Endothelial cell of umbilical vein (primary cell): Measurements from ENCODE around the gene MRPS35. TPM values are rescaled to one million over a fixed set of nuclear protein-coding genes. Genes with fewer than 3 reads are reported as not detected.

Source experiments
- BruUV-seq: library from RNA; stranded (reverse); fragments of 400-500 nt; replicated peaks from 2 replicates; lab custom pipeline; 2021; lab: Mats Ljungman, UMichigan
- CTCF ChIA-PET: fragments of 300-600, 350-600 bp; sonication (Branson Sonifier 250); formaldehyde crosslinking; loops from one replicate; lab custom pipeline; 2021; ENCODE audit warnings: antibody characterized with exemption, inconsistent platforms; lab: Charles Lee
- POLR2A ChIA-PET: fragments of 300-600, 350-600 bp; sonication (Branson Sonifier 250); formaldehyde crosslinking; loops from one replicate; lab custom pipeline; 2021; ENCODE audit warnings: antibody characterized with exemption, inconsistent platforms; lab: Charles Lee
- DNase-seq: peaks from one replicate; pipeline ENCODE4 v3.0.0-alpha.2; 2011; ENCODE audit warnings: low read depth, low spot score
- FAIRE-seq: peaks from 2 replicates; lab custom pipeline; 2011; peaks lifted over from hg19 to GRCh38; lab: Jason Lieb, UNC
- H2AFZ ChIP-seq: 2 replicates; pipeline ENCODE4 v1.6.0; 2012; ENCODE audit warnings: low read depth, low read length, control low read depth, inconsistent platforms
- H3K27ac ChIP-seq: 2 replicates; pipeline ENCODE4 v1.5.1; 2011; ENCODE audit warnings: low read depth, mild to moderate bottlenecking, control low read depth, low read length, moderate library complexity; ENCODE audit not compliant: insufficient read depth
- H3K27me3 ChIP-seq, 2 experiments: 2 replicates each; pipeline versions ENCODE4 v1.6.0 to v1.6.1; 2011; ENCODE audit warnings: low read length in 2 of 2, mixed read lengths in 1 of 2; ENCODE audit not compliant: control insufficient read depth in 2 of 2, insufficient read depth in 2 of 2
- H3K36me3 ChIP-seq, 2 experiments: 2 replicates in 1 of 2; 3 replicates in 1 of 2; pipeline ENCODE4 v1.5.1; 2011; ENCODE audit warnings: low read length in 2 of 2, mild to moderate bottlenecking in 1 of 2, moderate library complexity in 1 of 2; ENCODE audit not compliant: control insufficient read depth in 2 of 2, insufficient read depth in 2 of 2; ENCODE audit errors: extremely low read depth in 1 of 2
- H3K4me1 ChIP-seq: 3 replicates; pipeline ENCODE4 v1.5.1; 2011; ENCODE audit warnings: mild to moderate bottlenecking, low read length; ENCODE audit not compliant: control insufficient read depth, insufficient read depth; ENCODE audit errors: extremely low read depth
- H3K4me2 ChIP-seq: 2 replicates; pipeline ENCODE4 v1.6.1; 2011; ENCODE audit warnings: low read length, control low read depth, mixed read lengths; ENCODE audit not compliant: insufficient read depth
- H3K4me3 ChIP-seq, 3 experiments: fragments of 200-600 bp in 1 of 3; sonication (generic), shearing (Covaris generic) in 1 of 3; replicated peaks in 1 of 3; 2 replicates each; pipeline ENCODE4 v1.5.1; 2011 to 2016; ENCODE audit warnings: control low read depth in 3 of 3, low read length in 3 of 3, mild to moderate bottlenecking in 2 of 3, inconsistent platforms in 1 of 3, low read depth in 1 of 3, moderate library complexity in 1 of 3; ENCODE audit not compliant: insufficient read depth in 1 of 3
- H3K79me2 ChIP-seq: 2 replicates; pipeline ENCODE4 v1.6.0; 2012; ENCODE audit warnings: low read length, inconsistent platforms; ENCODE audit not compliant: control insufficient read depth, insufficient read depth
- H3K9ac ChIP-seq: replicated peaks from 2 replicates; pipeline ENCODE3; 2011; ENCODE audit warnings: low read length, control low read depth; ENCODE audit not compliant: insufficient read depth; ENCODE audit errors: extremely low read depth
- H3K9me1 ChIP-seq: replicated peaks from 3 replicates; pipeline ENCODE4 v1.6.0; 2011; ENCODE audit warnings: mild to moderate bottlenecking, low read length; ENCODE audit not compliant: control insufficient read depth, insufficient read depth; ENCODE audit errors: extremely low read depth
- H3K9me3 ChIP-seq: replicated peaks from 2 replicates; pipeline ENCODE4 v1.5.1; 2012; ENCODE audit warnings: low read length, inconsistent platforms; ENCODE audit not compliant: control insufficient read depth, insufficient read depth
- H4K20me1 ChIP-seq: replicated peaks from 2 replicates; pipeline ENCODE3; 2011; ENCODE audit warnings: mild to moderate bottlenecking, low read length; ENCODE audit not compliant: control insufficient read depth, insufficient read depth; ENCODE audit errors: extremely low read depth
- CTCF ChIP-seq, 2 donors: IDR thresholded peaks; 1 replicate in 1 of 2; 2 replicates in 1 of 2; pipeline ENCODE4 v1.5.1; 2011; ENCODE audit warnings: low read length in 2 of 2, mild to moderate bottlenecking in 2 of 2, moderate library complexity in 2 of 2, control low read depth in 1 of 2, inconsistent platforms in 1 of 2, low read depth in 1 of 2; ENCODE audit not compliant: insufficient read depth in 1 of 2; ENCODE audit errors: extremely low read depth in 1 of 2
- EZH2 ChIP-seq: IDR thresholded peaks from 2 replicates; pipeline ENCODE4 v1.6.1; 2012; ENCODE audit warnings: borderline replicate concordance, low read depth, mild to moderate bottlenecking, moderate library complexity, low read length, inconsistent platforms; ENCODE audit not compliant: severe bottlenecking
- FOS ChIP-seq: IDR thresholded peaks from 2 replicates; pipeline ENCODE4 v1.6.1; 2011; ENCODE audit warnings: mild to moderate bottlenecking, low read length, moderate library complexity, borderline replicate concordance; ENCODE audit not compliant: insufficient read depth
- GATA2 ChIP-seq: IDR thresholded peaks from 2 replicates; pipeline ENCODE4 v1.7.0; 2011; ENCODE audit warnings: low read depth, mild to moderate bottlenecking, moderate library complexity, mixed read lengths, low read length; ENCODE audit not compliant: insufficient read length, insufficient read depth
- JUN ChIP-seq: IDR thresholded peaks from 2 replicates; pipeline ENCODE4 v1.6.1; 2011; ENCODE audit warnings: borderline replicate concordance, low read depth; ENCODE audit not compliant: insufficient read length, insufficient read depth
- MYC ChIP-seq: IDR thresholded peaks from one replicate; pipeline ENCODE4 v1.6.1; 2011; ENCODE audit warnings: mild to moderate bottlenecking, low read depth, low read length
- POLR2A ChIP-seq: IDR thresholded peaks from 2 replicates; pipeline ENCODE4 v1.6.1; 2012; ENCODE audit warnings: low read depth, mild to moderate bottlenecking, control low read depth, low read length
- POLR2AphosphoS5 ChIP-seq: IDR thresholded peaks from 2 replicates; pipeline ENCODE4 v1.6.1; 2012; ENCODE audit warnings: low read depth, mild to moderate bottlenecking, control low read depth, low read length, moderate library complexity; ENCODE audit not compliant: insufficient read depth
- dilution Hi-C: fragments of 300-500 bp; cut with MboI; formaldehyde crosslinking; loops from one replicate; pipeline ENCODE4 v1.15.0; 2019; ENCODE audit warnings: low sequenced_read_pairs; ENCODE audit not compliant: extremely low pct_ligation_motif_present
- intact Hi-C: fragments of 100-400 bp; cut with micrococcal nuclease; formaldehyde crosslinking; loops from one replicate; pipeline ENCODE4 v1.10.0; 2022
- polyA plus RNA-seq, 4 experiments: library from polyadenylated mRNA; depleted of rRNA in 3 of 4; stranded (reverse) in 3 of 4; unstranded in 1 of 4; fragments of >200 nt; gene quantifications; 2 replicates each; pipeline versions ENCODE4 v1.2.1 to v1.2.3, GENCODE V29; 2011 to 2012; ENCODE audit warnings: missing spikeins in 1 of 4
- total RNA-seq: library from RNA; stranded (reverse); gene quantifications from 2 replicates; pipeline ENCODE4 v1.2.3, GENCODE V29; 2021
- TF ChIP-seq, protein P1 (sequence below): IDR thresholded peaks from 2 replicates; pipeline ENCODE4 v1.6.1; 2011; ENCODE audit not compliant: insufficient read depth, insufficient read length

The MRPS35 gene
- total and polyA plus RNA-seq, 2 donors (not counting 3 experiments of a cell fraction or from before 2014, with no cell fraction given) = 22.7 to 38.6 TPM

- Histone ChIP-seq H3K9me1 (no peaks in the 10 kb centered on the region), H3K36me3 (peaks cover 2 to 3% of the 10 kb centered on the region in 2 experiments), H2AFZ (no peak overlapping the region), H3K9ac (no peak overlapping the region), H3K79me2 (no peaks in the 10 kb centered on the region), H3K9me3 (no peaks in the 10 kb centered on the region), H4K20me1 (no peaks in the 10 kb centered on the region), H3K27me3 (peaks cover 0 to 3% of the 10 kb centered on the region in 2 experiments), H3K4me1 (no peaks in the 10 kb centered on the region), H3K27ac (no peak overlapping the region), H3K4me3 (no peak overlapping the region), H3K4me2 (no peak overlapping the region)
- TF ChIP-seq JUN = no peak
- TF ChIP-seq, protein P1, sequence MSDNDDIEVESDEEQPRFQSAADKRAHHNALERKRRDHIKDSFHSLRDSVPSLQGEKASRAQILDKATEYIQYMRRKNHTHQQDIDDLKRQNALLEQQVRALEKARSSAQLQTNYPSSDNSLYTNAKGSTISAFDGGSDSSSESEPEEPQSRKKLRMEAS = no peak
- TF ChIP-seq EZH2 = no peak
- TF ChIP-seq MYC = no peak
- no peak for TF ChIP-seq POLR2AphosphoS5
- no peak for TF ChIP-seq POLR2A
- no peak for TF ChIP-seq GATA2
- no peak for TF ChIP-seq FOS
- no peak for TF ChIP-seq CTCF (IDR thresholded peaks at IDR 0.05; ENCODE audit: extremely low read depth in 1 of 2, insufficient read depth in 1 of 2, low read depth in 1 of 2, low read length in 2 of 2)
- CTCF ChIA-PET = no interaction called here
- BruUV-seq = no TSS peak
- FAIRE-seq = no peak
- dilution Hi-C loops = no loop called here
- no peak for DNase-seq
- POLR2A ChIA-PET = interaction anchor here (0.7 kb wide), 1 partner anchor 16 kb away, joined by 3 read pairs; no protein-coding TSS in a partner anchor
- intact Hi-C loops = no loop called here
Observed at GRCh38 chr12:27801630-27802029, 91.0 kb downstream of the MRPS35 start.
